Measurements from ENCODE around the gene PCDHB12.
A peak's percentile ranks its signal among the peaks of the same experiment; 100 is the strongest.
"Not testable (repeated sequence)": the region's sequence is repeated elsewhere in the genome, so short reads cannot be mapped to it uniquely, and the experiment has no call there.

PCDHB12 gene

DNA sequence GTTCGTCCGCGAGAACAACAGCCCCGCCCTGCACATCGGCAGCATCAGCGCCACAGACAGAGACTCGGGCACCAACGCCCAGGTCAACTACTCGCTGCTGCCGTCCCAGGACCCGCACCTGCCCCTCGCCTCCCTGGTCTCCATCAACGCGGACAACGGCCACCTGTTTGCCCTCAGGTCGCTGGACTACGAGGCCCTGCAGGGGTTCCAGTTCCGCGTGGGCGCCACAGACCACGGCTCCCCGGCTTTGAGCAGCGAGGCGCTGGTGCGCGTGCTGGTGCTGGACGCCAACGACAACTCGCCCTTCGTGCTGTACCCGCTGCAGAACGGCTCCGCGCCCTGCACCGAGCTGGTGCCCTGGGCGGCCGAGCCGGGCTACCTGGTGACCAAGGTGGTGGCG is 1.8 kb downstream of the PCDHB12 start:
- not testable (repeated sequence) for DNase-seq

DNA sequence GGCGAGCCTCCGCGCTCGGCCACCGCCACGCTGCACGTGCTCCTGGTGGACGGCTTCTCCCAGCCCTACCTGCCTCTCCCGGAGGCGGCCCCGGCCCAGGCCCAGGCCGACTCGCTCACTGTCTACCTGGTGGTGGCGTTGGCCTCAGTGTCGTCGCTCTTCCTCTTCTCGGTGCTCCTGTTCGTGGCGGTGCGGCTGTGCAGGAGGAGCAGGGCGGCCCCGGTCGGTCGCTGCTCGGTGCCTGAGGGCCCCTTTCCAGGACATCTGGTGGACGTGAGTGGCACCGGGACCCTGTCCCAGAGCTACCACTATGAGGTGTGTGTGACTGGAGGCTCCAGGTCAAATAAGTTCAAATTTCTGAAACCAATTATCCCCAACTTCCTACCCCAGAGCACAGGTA is 2.3 kb downstream of the PCDHB12 start:
- not testable (repeated sequence) for DNase-seq

DNA sequence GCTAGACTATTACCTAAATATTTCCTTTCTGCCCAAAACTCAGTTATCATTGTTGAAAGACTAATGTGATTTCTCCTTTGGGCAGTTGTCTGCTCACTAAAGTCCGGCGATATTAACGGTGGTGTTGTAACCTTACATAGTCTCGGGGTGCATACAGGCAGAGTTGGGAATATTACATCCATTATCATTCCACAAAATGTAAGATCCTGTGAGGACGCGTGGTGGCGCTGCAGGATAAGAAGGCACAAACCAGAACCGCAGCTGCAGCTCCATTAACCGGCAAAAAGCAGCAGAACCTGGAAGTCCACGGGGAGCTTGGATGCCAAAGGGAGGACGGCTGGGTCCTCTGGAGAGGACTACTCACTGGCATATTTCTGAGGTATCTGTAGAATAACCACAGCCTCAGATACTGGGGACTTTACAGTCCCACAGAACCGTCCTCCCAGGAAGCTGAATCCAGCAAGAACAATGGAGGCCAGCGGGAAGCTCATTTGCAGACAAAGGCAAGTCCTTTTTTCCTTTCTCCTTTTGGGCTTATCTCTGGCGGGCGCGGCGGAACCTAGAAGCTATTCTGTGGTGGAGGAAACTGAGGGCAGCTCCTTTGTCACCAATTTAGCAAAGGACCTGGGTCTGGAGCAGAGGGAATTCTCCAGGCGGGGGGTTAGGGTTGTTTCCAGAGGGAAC is 5.3 kb downstream of the PCDHB12 start, which contains the start of gene PCDHB13:
TSS of gene PCDHB13 (plus strand) at position 264 of the 684 bp plus-strand sequence. CDS start at position 469, 205 bp downstream.
- DNase-seq = not testable (repeated sequence)

DNA sequence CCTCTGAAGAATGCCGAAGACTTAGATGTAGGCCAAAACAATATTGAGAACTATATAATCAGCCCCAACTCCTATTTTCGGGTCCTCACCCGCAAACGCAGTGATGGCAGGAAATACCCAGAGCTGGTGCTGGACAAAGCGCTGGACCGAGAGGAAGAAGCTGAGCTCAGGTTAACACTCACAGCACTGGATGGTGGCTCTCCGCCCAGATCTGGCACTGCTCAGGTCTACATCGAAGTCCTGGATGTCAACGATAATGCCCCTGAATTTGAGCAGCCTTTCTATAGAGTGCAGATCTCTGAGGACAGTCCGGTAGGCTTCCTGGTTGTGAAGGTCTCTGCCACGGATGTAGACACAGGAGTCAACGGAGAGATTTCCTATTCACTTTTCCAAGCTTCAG is 6.1 kb downstream of the PCDHB12 start:
- not testable (repeated sequence) for DNase-seq

DNA sequence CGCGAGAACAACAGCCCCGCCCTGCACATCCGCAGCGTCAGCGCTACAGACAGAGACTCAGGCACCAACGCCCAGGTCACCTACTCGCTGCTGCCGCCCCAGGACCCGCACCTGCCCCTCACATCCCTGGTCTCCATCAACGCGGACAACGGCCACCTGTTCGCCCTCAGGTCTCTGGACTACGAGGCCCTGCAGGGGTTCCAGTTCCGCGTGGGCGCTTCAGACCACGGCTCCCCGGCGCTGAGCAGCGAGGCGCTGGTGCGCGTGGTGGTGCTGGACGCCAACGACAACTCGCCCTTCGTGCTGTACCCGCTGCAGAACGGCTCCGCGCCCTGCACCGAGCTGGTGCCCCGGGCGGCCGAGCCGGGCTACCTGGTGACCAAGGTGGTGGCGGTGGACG is 7.0 kb downstream of the PCDHB12 start:
- not testable (repeated sequence) for DNase-seq

DNA sequence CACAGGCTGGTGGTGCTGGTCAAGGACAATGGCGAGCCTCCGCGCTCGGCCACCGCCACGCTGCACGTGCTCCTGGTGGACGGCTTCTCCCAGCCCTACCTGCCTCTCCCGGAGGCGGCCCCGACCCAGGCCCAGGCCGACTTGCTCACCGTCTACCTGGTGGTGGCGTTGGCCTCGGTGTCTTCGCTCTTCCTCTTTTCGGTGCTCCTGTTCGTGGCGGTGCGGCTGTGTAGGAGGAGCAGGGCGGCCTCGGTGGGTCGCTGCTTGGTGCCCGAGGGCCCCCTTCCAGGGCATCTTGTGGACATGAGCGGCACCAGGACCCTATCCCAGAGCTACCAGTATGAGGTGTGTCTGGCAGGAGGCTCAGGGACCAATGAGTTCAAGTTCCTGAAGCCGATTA is 7.5 kb downstream of the PCDHB12 start:
- DNase-seq = not testable (repeated sequence)

DNA sequence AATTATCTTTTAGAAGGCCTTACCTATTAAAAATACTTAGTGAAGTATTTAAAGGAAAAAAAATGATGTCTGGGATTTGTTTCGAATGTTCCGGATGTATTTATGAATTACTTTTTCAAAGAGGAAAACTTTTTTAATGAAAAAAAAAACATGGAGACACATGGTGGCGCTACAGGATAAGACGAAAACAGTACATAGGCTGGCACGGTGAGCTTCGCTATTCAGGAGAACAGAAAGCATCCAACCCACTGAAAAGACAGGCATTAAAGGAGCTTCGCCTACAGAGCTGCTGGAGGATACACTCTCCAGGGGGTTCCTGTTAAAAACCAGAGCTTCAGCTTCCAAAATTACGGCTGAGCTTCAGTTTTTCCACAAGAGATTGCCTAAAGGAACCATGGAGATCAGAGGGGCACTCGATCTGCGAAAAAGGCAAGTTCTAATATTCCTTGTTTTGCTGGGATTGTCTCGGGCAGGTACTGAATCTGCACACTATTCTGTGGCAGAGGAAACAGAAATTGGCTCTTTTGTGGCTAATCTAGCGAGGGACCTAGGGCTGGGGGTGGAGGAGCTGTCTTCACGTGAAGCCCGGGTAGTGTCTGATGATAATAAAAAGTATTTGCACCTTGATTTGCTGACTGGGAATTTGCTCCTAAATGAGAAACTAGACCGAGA is 14.7 kb downstream of the PCDHB12 start, which contains the start of gene PCDHB14:
TSS of gene PCDHB14 (plus strand) at position 232 of the 672 bp plus-strand sequence. CDS start at position 395, 163 bp downstream.
- peak; percentile 3 for DNase-seq

DNA sequence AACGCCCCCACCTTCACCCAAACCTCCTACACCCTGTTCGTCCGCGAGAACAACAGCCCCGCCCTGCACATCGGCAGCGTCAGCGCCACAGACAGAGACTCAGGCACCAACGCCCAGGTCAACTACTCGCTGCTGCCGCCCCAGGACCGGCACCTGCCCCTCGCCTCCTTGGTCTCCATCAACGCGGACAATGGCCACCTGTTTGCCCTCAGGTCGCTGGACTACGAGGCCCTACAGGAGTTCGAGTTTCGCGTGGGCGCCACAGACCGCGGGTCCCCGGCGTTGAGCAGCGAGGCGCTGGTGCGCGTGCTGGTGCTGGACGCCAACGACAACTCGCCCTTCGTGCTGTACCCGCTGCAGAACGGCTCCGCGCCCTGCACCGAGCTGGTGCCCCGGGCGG is 16.3 kb downstream of the PCDHB12 start:
- not testable (repeated sequence) for DNase-seq

DNA sequence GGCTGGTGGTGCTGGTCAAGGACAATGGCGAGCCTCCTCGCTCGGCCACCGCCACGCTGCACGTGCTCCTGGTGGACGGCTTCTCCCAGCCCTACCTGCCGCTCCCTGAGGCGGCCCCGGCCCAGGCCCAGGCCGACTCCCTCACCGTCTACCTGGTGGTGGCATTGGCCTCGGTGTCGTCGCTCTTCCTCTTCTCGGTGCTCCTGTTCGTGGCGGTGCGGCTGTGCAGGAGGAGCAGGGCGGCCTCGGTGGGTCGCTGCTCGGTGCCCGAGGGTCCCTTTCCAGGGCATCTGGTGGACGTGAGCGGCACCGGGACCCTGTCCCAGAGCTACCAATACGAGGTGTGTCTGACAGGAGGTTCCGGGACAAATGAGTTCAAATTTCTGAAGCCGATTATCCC is 16.9 kb downstream of the PCDHB12 start:
- DNase-seq = not testable (repeated sequence)

DNA sequence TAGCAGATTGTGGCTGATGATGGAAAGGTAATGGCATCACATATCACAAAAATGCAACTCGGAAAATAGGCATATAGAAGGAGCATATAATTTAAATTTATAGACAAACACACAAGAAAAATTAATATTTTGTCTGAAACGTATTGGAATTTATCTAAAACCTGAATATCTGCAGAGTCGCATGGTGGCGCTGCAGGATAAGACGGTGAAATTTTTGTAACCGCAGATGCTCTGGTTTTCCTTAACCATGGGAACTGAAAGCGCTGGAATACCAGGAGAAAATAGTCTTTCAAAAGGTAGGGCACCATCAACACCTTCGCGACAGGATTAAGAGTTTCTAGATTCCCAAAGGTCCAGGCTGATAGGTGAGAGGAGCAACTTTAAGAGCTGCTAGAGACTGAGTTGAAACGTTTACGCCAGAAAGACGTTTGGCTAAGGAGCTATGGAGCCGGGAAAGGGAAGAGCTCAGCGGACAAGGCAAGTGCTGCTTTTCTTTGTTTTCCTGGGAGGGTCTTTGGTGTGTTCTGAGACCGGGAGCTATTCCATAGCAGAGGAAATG is 25.7 kb downstream of the PCDHB12 start:
- no peak for DNase-seq

DNA sequence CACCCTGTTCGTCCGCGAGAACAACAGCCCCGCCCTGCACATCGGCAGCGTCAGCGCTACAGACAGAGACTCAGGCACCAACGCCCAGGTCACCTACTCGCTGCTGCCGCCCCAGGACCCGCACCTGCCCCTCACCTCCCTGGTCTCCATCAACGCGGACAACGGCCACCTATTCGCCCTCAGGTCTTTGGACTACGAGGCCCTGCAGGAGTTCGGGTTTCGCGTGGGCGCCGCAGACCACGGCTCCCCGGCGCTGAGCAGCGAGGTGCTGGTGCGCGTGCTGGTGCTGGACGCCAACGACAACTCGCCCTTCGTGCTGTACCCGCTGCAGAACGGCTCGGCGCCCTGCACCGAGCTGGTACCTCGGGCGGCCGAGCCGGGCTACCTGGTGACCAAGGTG is 27.4 kb downstream of the PCDHB12 start:
- not testable (repeated sequence) for DNase-seq

DNA sequence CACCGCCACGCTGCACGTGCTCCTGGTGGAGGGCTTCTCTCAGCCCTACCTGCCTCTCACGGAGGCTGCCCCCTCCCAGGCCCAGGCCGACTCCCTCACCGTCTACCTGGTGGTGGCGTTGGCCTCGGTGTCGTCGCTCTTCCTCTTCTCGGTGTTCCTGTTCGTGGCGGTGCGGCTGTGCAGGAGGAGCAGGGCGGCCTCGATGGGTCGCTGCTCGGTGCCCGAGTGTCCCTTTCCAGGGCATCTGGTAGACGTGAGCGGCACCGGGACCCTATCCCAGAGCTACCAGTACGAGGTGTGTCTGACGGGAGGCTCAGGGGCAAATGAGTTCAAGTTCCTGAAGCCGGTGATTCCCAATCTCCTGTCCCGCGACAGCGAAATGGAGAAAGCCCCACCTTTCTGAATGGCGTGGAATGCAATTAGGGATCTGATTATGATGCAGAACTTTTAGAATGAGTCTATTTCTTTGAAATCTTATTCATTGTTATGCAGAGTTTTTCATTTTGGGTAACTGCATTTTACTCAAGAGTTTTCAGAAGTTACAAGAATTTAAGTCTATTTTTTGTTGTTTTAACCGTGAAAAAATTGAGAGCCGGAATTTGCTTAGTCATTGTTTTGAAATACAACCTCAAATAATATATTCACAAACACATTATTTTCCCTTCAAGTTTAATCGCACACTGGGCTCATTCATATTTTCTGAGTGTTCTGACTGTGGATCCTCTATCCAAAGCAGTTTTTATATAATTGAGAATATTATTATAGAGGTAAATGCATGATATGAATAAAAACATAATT is 28.2 kb downstream of the PCDHB12 start:
- no peak for DNase-seq

DNA sequence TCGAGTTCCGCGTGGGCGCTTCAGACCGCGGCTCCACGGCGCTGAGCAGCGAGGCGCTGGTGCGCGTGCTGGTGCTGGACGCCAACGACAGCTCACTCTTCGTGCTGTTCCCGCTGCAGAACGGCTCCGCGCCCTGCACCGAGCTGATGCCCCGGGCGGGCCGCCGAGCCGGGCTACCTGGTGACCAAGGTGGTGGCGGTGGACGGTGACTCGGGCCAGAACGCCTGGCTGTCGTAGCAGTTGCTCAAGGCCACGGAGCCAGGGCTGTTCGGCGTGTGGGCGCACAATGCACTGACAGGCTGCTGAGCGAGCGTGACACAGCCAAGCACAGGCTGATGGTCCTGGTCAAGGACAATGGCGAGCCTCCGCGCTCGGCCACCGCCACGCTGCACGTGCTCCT is 33.0 kb downstream of the PCDHB12 start:
- DNase-seq = no peak

DNA sequence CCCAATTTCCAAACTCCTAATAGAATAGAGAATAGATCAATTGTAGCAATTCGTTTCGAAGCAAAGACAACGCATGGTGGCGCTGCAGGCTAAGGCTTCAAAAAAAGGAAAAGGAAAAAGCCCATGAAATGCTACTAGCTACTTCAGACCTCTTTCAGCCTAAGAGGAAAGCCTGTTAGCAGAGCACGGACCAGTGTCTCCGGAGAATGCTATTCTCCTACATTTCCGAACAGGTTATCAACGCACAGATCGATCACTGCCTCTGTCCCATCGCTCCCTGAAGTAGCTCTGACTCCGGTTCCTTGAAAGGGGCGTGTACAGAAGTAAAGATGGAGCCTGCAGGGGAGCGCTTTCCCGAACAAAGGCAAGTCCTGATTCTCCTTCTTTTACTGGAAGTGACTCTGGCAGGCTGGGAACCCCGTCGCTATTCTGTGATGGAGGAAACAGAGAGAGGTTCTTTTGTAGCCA is 36.8 kb downstream of the PCDHB12 start, which contains the start of gene PCDHB15:
TSS of gene PCDHB15 (plus strand) at position 146 of the 468 bp plus-strand sequence. CDS start at position 330, 184 bp downstream.
- no peak for DNase-seq

DNA sequence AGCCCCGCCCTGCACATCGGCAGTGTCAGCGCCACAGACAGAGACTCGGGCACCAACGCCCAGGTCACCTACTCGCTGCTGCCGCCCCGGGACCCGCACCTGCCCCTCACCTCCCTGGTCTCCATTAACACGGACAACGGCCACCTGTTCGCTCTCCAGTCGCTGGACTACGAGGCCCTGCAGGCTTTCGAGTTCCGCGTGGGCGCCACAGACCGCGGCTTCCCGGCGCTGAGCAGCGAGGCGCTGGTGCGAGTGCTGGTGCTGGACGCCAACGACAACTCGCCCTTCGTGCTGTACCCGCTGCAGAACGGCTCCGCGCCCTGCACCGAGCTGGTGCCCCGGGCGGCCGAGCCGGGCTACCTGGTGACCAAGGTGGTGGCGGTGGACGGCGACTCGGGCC is 38.5 kb downstream of the PCDHB12 start:
- DNase-seq = not testable (repeated sequence)

DNA sequence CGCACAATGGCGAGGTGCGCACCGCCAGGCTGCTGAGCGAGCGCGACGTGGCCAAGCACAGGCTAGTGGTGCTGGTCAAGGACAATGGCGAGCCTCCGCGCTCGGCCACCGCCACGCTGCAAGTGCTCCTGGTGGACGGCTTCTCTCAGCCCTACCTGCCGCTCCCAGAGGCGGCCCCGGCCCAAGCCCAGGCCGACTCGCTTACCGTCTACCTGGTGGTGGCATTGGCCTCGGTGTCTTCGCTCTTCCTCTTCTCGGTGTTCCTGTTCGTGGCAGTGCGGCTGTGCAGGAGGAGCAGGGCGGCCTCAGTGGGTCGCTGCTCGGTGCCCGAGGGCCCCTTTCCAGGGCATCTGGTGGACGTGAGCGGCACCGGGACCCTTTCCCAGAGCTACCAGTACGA is 38.9 kb downstream of the PCDHB12 start:
- DNase-seq = not testable (repeated sequence)

DNA sequence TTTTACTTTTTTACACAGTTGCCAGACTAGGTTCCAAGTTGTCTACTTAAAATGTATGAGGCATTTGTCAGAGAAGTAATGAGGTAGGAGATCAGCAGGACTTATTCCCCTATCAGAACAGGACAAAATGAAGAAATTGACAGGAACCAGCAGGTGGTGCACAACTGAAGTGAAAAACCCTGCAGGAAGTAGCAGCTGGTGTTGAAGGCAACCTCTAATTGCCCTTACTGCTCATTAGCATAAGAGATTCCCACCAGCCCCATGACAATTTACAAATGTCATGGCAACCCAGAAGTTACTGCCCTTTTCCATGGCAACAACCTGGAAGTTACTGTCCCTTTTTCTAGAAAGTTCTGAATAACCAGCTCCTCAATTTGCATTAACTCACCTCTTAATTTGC is 42.1 kb downstream of the PCDHB12 start:
- no peak for DNase-seq

DNA sequence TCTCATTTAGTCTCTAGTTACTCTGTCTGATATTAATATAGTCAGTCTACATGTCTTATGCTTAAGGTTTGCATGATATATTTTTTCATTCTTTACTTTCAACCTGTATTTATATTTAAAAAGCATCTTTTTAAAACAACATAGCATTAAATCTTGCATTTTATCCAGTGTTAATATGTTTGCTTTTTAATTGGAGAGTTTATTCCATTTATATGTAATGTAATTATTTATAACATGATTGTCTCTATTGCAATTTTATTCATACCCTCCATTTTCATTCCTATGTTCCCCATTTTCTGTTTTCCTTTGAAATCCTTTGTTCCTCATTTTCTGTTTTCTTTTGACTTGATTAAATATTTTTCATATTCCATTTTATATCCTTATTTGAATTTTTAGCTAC is 49.9 kb downstream of the PCDHB12 start:
- no peak for DNase-seq

DNA sequence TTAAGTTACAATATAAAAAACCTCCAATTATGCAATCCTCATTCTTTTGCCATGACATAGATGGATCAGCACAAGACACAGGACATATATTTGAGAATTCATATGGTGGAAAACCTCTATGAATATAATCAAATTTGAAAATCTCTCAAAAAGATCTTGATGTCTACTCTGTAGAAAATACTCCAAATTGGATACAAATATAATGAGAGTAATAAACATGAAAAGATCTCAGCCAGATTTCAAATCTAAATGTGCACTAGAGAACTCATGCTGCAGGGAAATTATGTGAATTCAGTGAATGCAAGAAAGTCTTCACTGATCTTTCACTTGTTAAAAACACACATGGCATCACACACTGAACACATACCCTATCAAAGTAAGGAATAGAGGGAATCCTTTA is 50.4 kb downstream of the PCDHB12 start:
- DNase-seq = no peak

DNA sequence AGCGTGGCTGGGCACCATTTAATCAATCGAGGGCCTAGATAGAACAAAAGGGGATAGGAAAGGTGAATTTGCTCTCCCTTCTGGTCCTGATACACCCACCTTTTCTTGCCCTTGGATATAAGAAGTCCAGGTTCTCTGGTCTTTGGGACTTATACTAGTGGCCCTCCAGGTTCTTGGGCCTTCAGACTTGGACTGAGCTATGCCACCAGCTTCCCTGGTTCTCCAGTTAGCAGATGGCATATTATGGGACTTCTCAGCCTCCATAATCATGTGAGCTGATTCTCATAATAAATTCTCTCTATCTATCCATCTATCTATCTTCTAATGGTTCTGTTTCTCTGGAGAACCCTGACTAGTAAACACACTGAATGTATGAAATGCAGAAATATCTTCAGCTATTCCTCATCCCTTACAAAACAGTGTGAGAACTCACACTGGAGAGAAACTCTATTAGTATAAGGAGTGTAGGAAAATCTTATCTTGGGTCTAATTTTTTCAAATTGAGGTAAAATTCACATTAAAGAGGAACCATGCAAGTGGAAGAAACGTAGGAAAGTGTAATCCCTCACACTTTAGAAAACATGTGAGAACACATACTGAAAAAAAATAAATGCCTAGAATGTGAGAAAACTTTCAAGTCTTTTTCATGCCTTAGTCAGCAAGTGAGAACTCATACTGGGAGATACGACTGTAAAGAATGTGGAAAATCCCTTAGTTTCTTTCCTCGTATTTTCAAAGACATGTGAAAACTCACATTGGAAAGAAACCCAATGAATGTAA is 52.1 kb downstream of the PCDHB12 start:
- DNase-seq = no peak

DNA sequence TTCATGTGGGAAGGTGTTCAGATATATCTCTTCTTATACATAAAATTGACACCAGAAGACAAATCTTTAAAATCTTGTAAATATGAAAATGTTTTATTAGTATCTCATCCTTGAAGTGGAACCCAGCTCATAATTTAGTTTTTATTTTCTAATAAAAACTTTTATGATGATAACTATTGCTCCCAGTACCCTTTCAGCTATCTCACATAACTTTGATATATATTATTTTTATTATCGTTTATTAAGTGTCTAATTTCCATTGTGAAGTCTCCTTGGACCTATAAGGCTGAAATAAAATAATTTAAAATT is 52.7 kb downstream of the PCDHB12 start:
- no peak for DNase-seq

Measured in AML-193 (cell line).